ENCODE measurements around the gene COMTD1.
"Not testable (repeated sequence)": the region's sequence is repeated elsewhere in the genome, so short reads cannot be mapped to it uniquely, and the experiment has no call there.

Gene COMTD1

GRCh38 chr10:75205908-75206307 is 29.8 kb downstream of the COMTD1 start:
- H3K27me3 ChIP-seq (replicated peaks; ENCODE audit: control insufficient read depth, insufficient read depth, low read length): no peaks in the 10 kb centered on the region
- H3K4me3 ChIP-seq (replicated peaks; ENCODE audit: low read depth, low read length): no peak overlapping the region
- no peaks in the 10 kb centered on the region for H3K36me3 ChIP-seq (ENCODE audit: control insufficient read depth, insufficient read depth, low read length)
- DNase-seq (ENCODE audit: extremely low read depth, insufficient read length): no peak
- no peak for TF ChIP-seq CTCF (IDR thresholded peaks at IDR 0.05; ENCODE audit: insufficient read depth, low read length, poor library complexity, severe bottlenecking)

- Histone ChIP-seq H3K4me3 (replicated peaks; ENCODE audit: low read depth, low read length) (no peak overlapping the region), H3K36me3 (ENCODE audit: control insufficient read depth, insufficient read depth, low read length) (no peaks in the 10 kb centered on the region), H3K27me3 (replicated peaks; ENCODE audit: control insufficient read depth, insufficient read depth, low read length) (no peaks in the 10 kb centered on the region)
- no peak for DNase-seq (ENCODE audit: extremely low read depth, insufficient read length)
- TF ChIP-seq CTCF (IDR thresholded peaks at IDR 0.05; ENCODE audit: insufficient read depth, low read length, poor library complexity, severe bottlenecking): no peak
These were observed 32.0 kb downstream of the COMTD1 start for GRCh38 chr10:75203724-75204123.

GRCh38 chr10:75203046-75203620 is 32.6 kb downstream of the COMTD1 start:
- not testable (repeated sequence) for H3K4me3 ChIP-seq (replicated peaks; ENCODE audit: low read depth, low read length); H3K27me3 ChIP-seq (replicated peaks; ENCODE audit: control insufficient read depth, insufficient read depth, low read length); H3K36me3 ChIP-seq (ENCODE audit: control insufficient read depth, insufficient read depth, low read length); DNase-seq (ENCODE audit: extremely low read depth, insufficient read length)

- Histone ChIP-seq H3K4me3 (replicated peaks; ENCODE audit: low read depth, low read length) (no peak overlapping the region), H3K27me3 (replicated peaks; ENCODE audit: control insufficient read depth, insufficient read depth, low read length) (no peaks in the 10 kb centered on the region), H3K36me3 (ENCODE audit: control insufficient read depth, insufficient read depth, low read length) (no peaks in the 10 kb centered on the region)
- TF ChIP-seq CTCF (IDR thresholded peaks at IDR 0.05; ENCODE audit: insufficient read depth, low read length, poor library complexity, severe bottlenecking): no peak
- DNase-seq (ENCODE audit: extremely low read depth, insufficient read length): no peak
These were observed 33.3 kb downstream of the COMTD1 start for GRCh38 chr10:75202321-75203045.

GRCh38 chr10:75201793-75202307 is 33.9 kb downstream of the COMTD1 start:
- TF ChIP-seq CTCF (IDR thresholded peaks at IDR 0.05; ENCODE audit: insufficient read depth, low read length, poor library complexity, severe bottlenecking): no peak
- Histone ChIP-seq H3K36me3 (ENCODE audit: control insufficient read depth, insufficient read depth, low read length) (no peaks in the 10 kb centered on the region), H3K4me3 (replicated peaks; ENCODE audit: low read depth, low read length) (no peak overlapping the region), H3K27me3 (replicated peaks; ENCODE audit: control insufficient read depth, insufficient read depth, low read length) (no peaks in the 10 kb centered on the region)
- no peak for DNase-seq (ENCODE audit: extremely low read depth, insufficient read length)

- not testable (repeated sequence) for H3K4me3 ChIP-seq (replicated peaks; ENCODE audit: low read depth, low read length); H3K27me3 ChIP-seq (replicated peaks; ENCODE audit: control insufficient read depth, insufficient read depth, low read length); DNase-seq (ENCODE audit: extremely low read depth, insufficient read length); H3K36me3 ChIP-seq (ENCODE audit: control insufficient read depth, insufficient read depth, low read length)
These were observed 35.8 kb downstream of the COMTD1 start for GRCh38 chr10:75199949-75200348.

Data from GM06990 (cell line).